A549 (cell line): Measurements from ENCODE around the gene PLCB1. TPM values are rescaled to one million over a fixed set of nuclear protein-coding genes. Genes with fewer than 3 reads are reported as not detected.

Experiments used
- ATAC-seq, 2 experiments: fragments of 200-7000 bp in 1 of 2; fragments of >200 bp in 1 of 2; cut with Nextera tagmentation in 1 of 2; cut with Tn5 transposase in 1 of 2; 3 replicates each; pipeline versions ENCODE4 v1.8.0 to v1.9.1; 2018 to 2020; ENCODE audit warnings: mild to moderate bottlenecking in 1 of 2, moderate library complexity in 1 of 2
- CTCF ChIA-PET: fragments of 300-600 bp; sonication (Branson Sonifier 250); formaldehyde crosslinking; extraction: SDS; loops from one replicate; lab custom pipeline; 2021; ENCODE audit warnings: antibody characterized with exemption, inconsistent platforms; lab: Yijun Ruan, JAX
- POLR2A ChIA-PET: fragments of 350-600 bp; formaldehyde crosslinking; extraction: SDS; loops from one replicate; lab custom pipeline; 2021; ENCODE audit warnings: antibody characterized with exemption, inconsistent platforms; lab: Yijun Ruan, JAX
- DNase-seq, 2 experiments: peaks; one replicate each; pipeline versions ENCODE4 v3.0.0 to v3.0.0-alpha.2; 2011 to 2016; ENCODE audit warnings: low read depth in 1 of 2, low spot score in 1 of 2
- FAIRE-seq: peaks from 2 replicates; lab custom pipeline; 2011; peaks lifted over from hg19 to GRCh38; lab: Jason Lieb, UNC
- H3K27ac ChIP-seq, 2 experiments: fragments of >200 bp; sonication (Bioruptor Twin); formaldehyde crosslinking; 3 replicates each; pipeline ENCODE4 v1.5.1; 2016 to 2017
- H3K4me1 ChIP-seq: fragments of >200 bp; sonication (Bioruptor Twin); formaldehyde crosslinking; 3 replicates; pipeline ENCODE4 v1.6.1; 2016
- H3K4me2 ChIP-seq: fragments of >200 bp; sonication (Bioruptor Twin); formaldehyde crosslinking; 3 replicates; pipeline ENCODE4 v1.6.1; 2016
- H3K4me3 ChIP-seq: fragments of >200 bp; sonication (Bioruptor Twin); formaldehyde crosslinking; 3 replicates; pipeline ENCODE4 v1.5.1; 2016
- H3K9me3 ChIP-seq: fragments of >200 bp; sonication (Bioruptor Twin); formaldehyde crosslinking; 3 replicates; pipeline ENCODE4 v1.6.1; 2016
- ATOH8 ChIP-seq: fragments of 250-450 bp; sonication (Bioruptor Pico); IDR thresholded peaks from 2 replicates; pipeline ENCODE4 v1.5.0; 2020; ENCODE audit warnings: low read depth, mild to moderate bottlenecking, moderate library complexity
- CBX2 ChIP-seq: fragments of 200-600 bp; sonication (generic); IDR thresholded peaks from 2 replicates; pipeline ENCODE4 v1.6.1; 2016; ENCODE audit warnings: low read depth, mild to moderate bottlenecking, borderline replicate concordance
- E2F6 ChIP-seq: IDR thresholded peaks from 2 replicates; pipeline ENCODE4 v1.6.1; 2012; ENCODE audit warnings: low read depth, borderline replicate concordance
- EHF ChIP-seq: fragments of 250-450 bp; sonication (Bioruptor Pico); IDR thresholded peaks from 2 replicates; pipeline ENCODE4 v1.5.0; 2020; ENCODE audit warnings: mild to moderate bottlenecking
- EHMT2 ChIP-seq: fragments of 200-600 bp; sonication (generic); IDR thresholded peaks from 2 replicates; pipeline ENCODE4 v1.6.1; 2016; ENCODE audit warnings: antibody characterized with exemption, low read depth, mild to moderate bottlenecking, moderate library complexity
- HDAC2 ChIP-seq: fragments of 200-600 bp; sonication (generic); IDR thresholded peaks from 2 replicates; pipeline ENCODE4 v1.6.1; 2016
- HOXA7 ChIP-seq: fragments of 250-450 bp; sonication (Bioruptor Pico); IDR thresholded peaks from 2 replicates; pipeline ENCODE4 v1.5.0; 2020; ENCODE audit warnings: mild to moderate bottlenecking, moderate library complexity
- HOXB13 ChIP-seq: fragments of 250-450 bp; sonication (Bioruptor Pico); IDR thresholded peaks from 2 replicates; pipeline ENCODE4 v1.5.0; 2020; ENCODE audit warnings: low read depth, mild to moderate bottlenecking, moderate library complexity
- JUN ChIP-seq, 2 experiments: fragments of >200 bp; sonication (Bioruptor Twin); formaldehyde crosslinking; IDR thresholded peaks; 2 replicates in 1 of 2; 3 replicates in 1 of 2; pipeline ENCODE4 v1.6.1; 2016 to 2017
- MAX ChIP-seq: IDR thresholded peaks from 2 replicates; pipeline ENCODE4 v1.6.1; 2012
- MAZ ChIP-seq: fragments of 150-350 bp; IDR thresholded peaks from 2 replicates; pipeline ENCODE4 v1.6.1; 2014; ENCODE audit warnings: antibody characterized with exemption, low read depth, low read length, borderline replicate concordance
- PHF8 ChIP-seq: fragments of 200-600 bp; sonication (generic); IDR thresholded peaks from 2 replicates; pipeline ENCODE4 v1.6.1; 2016; ENCODE audit warnings: low read depth, mild to moderate bottlenecking, antibody characterized with exemption, moderate library complexity, borderline replicate concordance
- REST ChIP-seq: fragments of 200-600 bp; sonication (generic); IDR thresholded peaks from 2 replicates; pipeline ENCODE4 v1.6.1; 2016; ENCODE audit warnings: antibody characterized with exemption, mild to moderate bottlenecking, moderate library complexity
- RFX5 ChIP-seq: fragments of 450-650 bp; IDR thresholded peaks from 2 replicates; pipeline ENCODE4 v1.7.1; 2014; ENCODE audit warnings: antibody characterized with exemption, mild to moderate bottlenecking, moderate library complexity
- RNF2 ChIP-seq: fragments of 200-600 bp; sonication (generic); IDR thresholded peaks from 2 replicates; pipeline ENCODE4 v1.6.1; 2016; ENCODE audit warnings: low read depth, mild to moderate bottlenecking, antibody characterized with exemption, moderate library complexity, borderline replicate concordance
- SMC3 ChIP-seq: fragments of >200 bp; sonication (Bioruptor Twin); formaldehyde crosslinking; IDR thresholded peaks from 3 replicates; pipeline ENCODE4 v1.6.1; 2018; ENCODE audit warnings: inconsistent platforms
- TFCP2L1 ChIP-seq: fragments of 250-450 bp; sonication (Bioruptor Pico); IDR thresholded peaks from 2 replicates; pipeline ENCODE4 v1.5.0; 2021; ENCODE audit warnings: mild to moderate bottlenecking
- WGBS: methylation state at CpG from one replicate; pipeline ENCODE4 v1.1.6; 2017; ENCODE audit errors: missing lambda C conversion rate; 5-methylcytosine and 5-hydroxymethylcytosine counted together
- polyA plus RNA-seq, 4 experiments: library from polyadenylated mRNA; depleted of rRNA in 3 of 4; stranded (reverse); fragments of >200 nt; fragmentation: RNase III in 1 of 4; extraction: RNeasy Plus Mini Kit Qiagen cat#74134 plus additional on column Dnase treatment in 1 of 4; gene quantifications; 2 replicates in 3 of 4; 3 replicates in 1 of 4; pipeline ENCODE4 v1.2.3, GENCODE V29; 2011 to 2017
- TF ChIP-seq, protein P1 (sequence below): fragments of 450-650 bp; IDR thresholded peaks from 2 replicates; pipeline ENCODE4 v1.6.1; 2014; ENCODE audit warnings: antibody characterized with exemption
- TF ChIP-seq, protein P2 (sequence below): fragments of >200 bp; sonication (Bioruptor Twin); formaldehyde crosslinking; IDR thresholded peaks from 3 replicates; pipeline ENCODE4 v1.6.1; 2016
- TF ChIP-seq, protein P3 (sequence below): IDR thresholded peaks from 2 replicates; pipeline ENCODE4 v1.6.1; 2012

The PLCB1 gene
- polyA plus RNA-seq, 2 of the 4 experiments (the other 2 are of a cell fraction) = 0.97 to 6.3 TPM

DNA sequence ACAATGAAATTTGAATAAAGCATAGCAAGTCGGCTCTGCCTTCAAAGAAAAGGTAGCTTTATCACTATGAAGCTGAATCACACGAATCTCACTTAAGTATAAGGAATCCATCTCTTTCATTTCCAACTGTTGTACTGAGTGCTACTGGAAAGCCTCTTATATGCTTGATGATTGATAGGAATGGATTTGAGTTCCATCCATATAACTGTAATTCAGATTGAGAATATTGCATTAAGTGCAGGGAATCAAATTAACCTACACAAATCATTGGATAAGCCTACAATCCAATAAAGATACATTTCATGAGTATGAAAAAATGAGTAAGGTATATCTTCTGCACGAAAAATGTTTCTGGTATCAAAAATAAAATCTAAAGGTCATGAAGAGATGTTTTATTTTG, 492.0 kb downstream of the PLCB1 start:
- DNase-seq (no peak), FAIRE-seq (no peak), ATAC-seq (no peak)
- 8% methylated on average over 3 of the region's 3 CpGs for WGBS
- Histone ChIP-seq H3K4me3 (no peak overlapping the region), H3K4me1 (no peaks in the 10 kb centered on the region), H3K27ac (no peak overlapping the region), H3K4me2 (no peak overlapping the region), H3K9me3 (no peaks in the 10 kb centered on the region)
- CTCF ChIA-PET = interaction anchor here (0.9 to 1.4 kb wide), 3 partner anchors 16 to 98 kb away, joined by 3 read pairs; no protein-coding TSS in a partner anchor
- TF ChIP-seq HDAC2 = no peak
- TF ChIP-seq, protein P1, sequence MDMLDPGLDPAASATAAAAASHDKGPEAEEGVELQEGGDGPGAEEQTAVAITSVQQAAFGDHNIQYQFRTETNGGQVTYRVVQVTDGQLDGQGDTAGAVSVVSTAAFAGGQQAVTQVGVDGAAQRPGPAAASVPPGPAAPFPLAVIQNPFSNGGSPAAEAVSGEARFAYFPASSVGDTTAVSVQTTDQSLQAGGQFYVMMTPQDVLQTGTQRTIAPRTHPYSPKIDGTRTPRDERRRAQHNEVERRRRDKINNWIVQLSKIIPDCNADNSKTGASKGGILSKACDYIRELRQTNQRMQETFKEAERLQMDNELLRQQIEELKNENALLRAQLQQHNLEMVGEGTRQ = no peak
- no peak for TF ChIP-seq CBX2
- TF ChIP-seq MAZ = no peak
- TF ChIP-seq EHMT2 = no peak
- TF ChIP-seq E2F6 = no peak
- no peak for TF ChIP-seq JUN (IDR thresholded peaks at IDR 0.05)
- TF ChIP-seq RFX5 = no peak
- no peak for TF ChIP-seq SMC3
- TF ChIP-seq RNF2 = no peak
- TF ChIP-seq, protein P2, sequence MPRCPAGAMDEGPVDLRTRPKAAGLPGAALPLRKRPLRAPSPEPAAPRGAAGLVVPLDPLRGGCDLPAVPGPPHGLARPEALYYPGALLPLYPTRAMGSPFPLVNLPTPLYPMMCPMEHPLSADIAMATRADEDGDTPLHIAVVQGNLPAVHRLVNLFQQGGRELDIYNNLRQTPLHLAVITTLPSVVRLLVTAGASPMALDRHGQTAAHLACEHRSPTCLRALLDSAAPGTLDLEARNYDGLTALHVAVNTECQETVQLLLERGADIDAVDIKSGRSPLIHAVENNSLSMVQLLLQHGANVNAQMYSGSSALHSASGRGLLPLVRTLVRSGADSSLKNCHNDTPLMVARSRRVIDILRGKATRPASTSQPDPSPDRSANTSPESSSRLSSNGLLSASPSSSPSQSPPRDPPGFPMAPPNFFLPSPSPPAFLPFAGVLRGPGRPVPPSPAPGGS = no peak
- TF ChIP-seq PHF8 = no peak
- no peak for TF ChIP-seq HOXA7 (CRISPR knock-in tag)
- no peak for TF ChIP-seq MAX
- TF ChIP-seq, protein P3, sequence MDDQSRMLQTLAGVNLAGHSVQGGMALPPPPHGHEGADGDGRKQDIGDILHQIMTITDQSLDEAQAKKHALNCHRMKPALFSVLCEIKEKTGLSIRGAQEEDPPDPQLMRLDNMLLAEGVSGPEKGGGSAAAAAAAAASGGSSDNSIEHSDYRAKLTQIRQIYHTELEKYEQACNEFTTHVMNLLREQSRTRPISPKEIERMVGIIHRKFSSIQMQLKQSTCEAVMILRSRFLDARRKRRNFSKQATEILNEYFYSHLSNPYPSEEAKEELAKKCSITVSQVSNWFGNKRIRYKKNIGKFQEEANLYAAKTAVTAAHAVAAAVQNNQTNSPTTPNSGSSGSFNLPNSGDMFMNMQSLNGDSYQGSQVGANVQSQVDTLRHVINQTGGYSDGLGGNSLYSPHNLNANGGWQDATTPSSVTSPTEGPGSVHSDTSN = no peak
- no peak for TF ChIP-seq REST
- no peak for TF ChIP-seq EHF (CRISPR knock-in tag)
- no peak for TF ChIP-seq ATOH8
- TF ChIP-seq TFCP2L1 (CRISPR knock-in tag) = no peak
- no peak for TF ChIP-seq HOXB13
- POLR2A ChIA-PET = no interaction called here
